Mucosa of stomach (tissue), 1 donor: ENCODE data around the gene AGA.

Source experiments
- H3K27me3 ChIP-seq: one replicate; pipeline ENCODE4 v1.7.0; 2013; ENCODE audit warnings: mild to moderate bottlenecking, low read length; ENCODE audit not compliant: control insufficient read depth, insufficient read depth
- H3K36me3 ChIP-seq: one replicate; pipeline ENCODE4 v1.7.0; 2013; ENCODE audit warnings: low read length; ENCODE audit not compliant: control insufficient read depth, insufficient read depth
- H3K4me1 ChIP-seq: one replicate; pipeline ENCODE4 v1.7.0; 2013; ENCODE audit warnings: mild to moderate bottlenecking, low read length; ENCODE audit not compliant: control insufficient read depth, insufficient read depth
- H3K4me3 ChIP-seq: one replicate; pipeline ENCODE4 v1.7.0; 2013; ENCODE audit warnings: low read length
- H3K9ac ChIP-seq: one replicate; pipeline ENCODE4 v1.7.0; 2013; ENCODE audit warnings: mild to moderate bottlenecking, low read length, moderate library complexity
- H3K9me3 ChIP-seq: one replicate; pipeline ENCODE4 v1.7.0; 2013; ENCODE audit warnings: mild to moderate bottlenecking, low read length, moderate library complexity; ENCODE audit not compliant: control insufficient read depth
- donor health status: Pancreatic carcinoma.

The AGA gene

GRCh38 chr4:177478496-177478895 is 36.3 kb upstream of the AGA start:
- H3K9ac ChIP-seq: no peak overlapping the region
- H3K27me3 ChIP-seq: no peaks in the 10 kb centered on the region
- no peaks in the 10 kb centered on the region for H3K9me3 ChIP-seq
- no peaks in the 10 kb centered on the region for H3K4me1 ChIP-seq
- H3K36me3 ChIP-seq: no peaks in the 10 kb centered on the region
- no peak overlapping the region for H3K4me3 ChIP-seq

- Histone ChIP-seq H3K9ac (no peak overlapping the region), H3K9me3 (no peaks in the 10 kb centered on the region), H3K4me1 (no peaks in the 10 kb centered on the region), H3K27me3 (no peaks in the 10 kb centered on the region), H3K36me3 (no peaks in the 10 kb centered on the region), H3K4me3 (no peak overlapping the region)
Measured at GRCh38 chr4:177473991-177474390, 31.8 kb upstream of the AGA start.

GRCh38 chr4:177464026-177464425 is 21.8 kb upstream of the AGA start:
- Histone ChIP-seq H3K27me3 (no peaks in the 10 kb centered on the region), H3K4me1 (no peaks in the 10 kb centered on the region), H3K9ac (no peak overlapping the region), H3K9me3 (no peaks in the 10 kb centered on the region), H3K4me3 (no peak overlapping the region), H3K36me3 (no peaks in the 10 kb centered on the region)

- H3K4me3 ChIP-seq: no peak overlapping the region
- H3K9ac ChIP-seq: no peak overlapping the region
- H3K4me1 ChIP-seq: no peaks in the 10 kb centered on the region
- H3K27me3 ChIP-seq: no peaks in the 10 kb centered on the region
- H3K9me3 ChIP-seq: no peaks in the 10 kb centered on the region
- no peaks in the 10 kb centered on the region for H3K36me3 ChIP-seq
Measured at GRCh38 chr4:177461606-177462005, 19.4 kb upstream of the AGA start.

GRCh38 chr4:177460460-177460859 is 18.2 kb upstream of the AGA start:
- Histone ChIP-seq H3K4me1 (peaks cover 4% of the 10 kb centered on the region), H3K36me3 (no peaks in the 10 kb centered on the region), H3K9ac (no peak overlapping the region), H3K4me3 (no peak overlapping the region), H3K27me3 (no peaks in the 10 kb centered on the region), H3K9me3 (no peaks in the 10 kb centered on the region)

GRCh38 chr4:177455561-177455970 is 13.3 kb upstream of the AGA start:
- Histone ChIP-seq H3K9ac (no peak overlapping the region), H3K4me3 (no peak overlapping the region), H3K4me1 (peaks cover 9% of the 10 kb centered on the region), H3K27me3 (no peaks in the 10 kb centered on the region), H3K36me3 (no peaks in the 10 kb centered on the region), H3K9me3 (no peaks in the 10 kb centered on the region)

GRCh38 chr4:177453116-177453515 is 10.9 kb upstream of the AGA start:
- no peaks in the 10 kb centered on the region for H3K27me3 ChIP-seq
- H3K4me1 ChIP-seq: peaks cover 9% of the 10 kb centered on the region
- H3K36me3 ChIP-seq: no peaks in the 10 kb centered on the region
- no peaks in the 10 kb centered on the region for H3K9me3 ChIP-seq
- no peak overlapping the region for H3K9ac ChIP-seq
- H3K4me3 ChIP-seq: no peak overlapping the region

GRCh38 chr4:177451108-177451500 is 8.9 kb upstream of the AGA start:
- H3K4me1 ChIP-seq: peaks cover 9% of the 10 kb centered on the region
- no peaks in the 10 kb centered on the region for H3K36me3 ChIP-seq
- no peaks in the 10 kb centered on the region for H3K27me3 ChIP-seq
- H3K4me3 ChIP-seq: no peak overlapping the region
- no peak overlapping the region for H3K9ac ChIP-seq
- H3K9me3 ChIP-seq: no peaks in the 10 kb centered on the region

GRCh38 chr4:177450426-177451107 is 8.3 kb upstream of the AGA start:
- Histone ChIP-seq H3K9ac (no peak overlapping the region), H3K36me3 (no peaks in the 10 kb centered on the region), H3K27me3 (no peaks in the 10 kb centered on the region), H3K4me3 (no peak overlapping the region), H3K9me3 (no peaks in the 10 kb centered on the region), H3K4me1 (peaks cover 7% of the 10 kb centered on the region)

- H3K36me3 ChIP-seq: no peaks in the 10 kb centered on the region
- H3K9ac ChIP-seq: no peak overlapping the region
- no peaks in the 10 kb centered on the region for H3K9me3 ChIP-seq
- no peaks in the 10 kb centered on the region for H3K4me1 ChIP-seq
- no peaks in the 10 kb centered on the region for H3K27me3 ChIP-seq
- no peak overlapping the region for H3K4me3 ChIP-seq
Measured at GRCh38 chr4:177448850-177449249, 6.6 kb upstream of the AGA start.

DNA sequence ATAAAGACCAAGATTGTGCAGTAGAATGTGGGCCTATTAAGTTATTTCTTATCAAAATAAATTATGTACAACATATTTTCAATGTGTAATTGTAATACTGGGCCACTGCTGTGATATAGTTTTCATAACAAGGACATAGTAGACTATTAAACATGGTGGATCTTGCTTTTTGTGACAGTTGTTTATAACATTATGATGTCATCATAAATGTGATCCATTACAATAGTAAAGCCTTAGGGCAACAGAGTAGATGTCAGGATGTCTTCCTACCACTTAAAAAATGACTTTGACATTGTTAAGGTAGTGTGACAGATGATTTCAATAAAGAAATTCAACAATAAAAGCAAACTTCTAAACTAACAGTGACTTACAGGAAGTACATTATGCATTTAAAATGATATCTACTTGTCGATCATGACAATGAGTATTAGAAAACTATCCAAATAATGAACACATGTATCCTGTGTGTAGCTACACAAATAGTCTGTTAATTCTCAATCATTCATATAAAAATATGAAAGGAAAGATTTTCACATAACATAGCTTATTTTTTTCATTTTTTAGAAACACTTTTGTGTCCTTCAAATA is 5.3 kb upstream of the AGA start:
- H3K9me3 ChIP-seq: no peaks in the 10 kb centered on the region

GRCh38 chr4:177446586-177446985 is 4.3 kb upstream of the AGA start:
- Histone ChIP-seq H3K4me1 (peaks cover 6% of the 10 kb centered on the region), H3K4me3 (no peak overlapping the region), H3K9ac (no peak overlapping the region), H3K9me3 (no peaks in the 10 kb centered on the region), H3K36me3 (no peaks in the 10 kb centered on the region), H3K27me3 (no peaks in the 10 kb centered on the region)

More for the DNA sequence above, 5.3 kb upstream of the AGA start:
- Histone ChIP-seq H3K36me3 (no peaks in the 10 kb centered on the region), H3K4me1 (peaks cover 6% of the 10 kb centered on the region), H3K27me3 (no peaks in the 10 kb centered on the region), H3K9ac (no peak overlapping the region), H3K4me3 (no peak overlapping the region)
